ENCODE results near the gene LIMS2.

The LIMS2 gene

GRCh38 chr2:127645395-127646291 lies 29.7 kb downstream of the LIMS2 start, which contains the start of gene GPR17:
Gene GPR17, plus strand, starts transcription at chr2:127646153. Its CDS starts 4,583 bp downstream, at chr2:127650736.
- TF ChIP-seq GATA3 (IDR thresholded peaks at IDR 0.05; ENCODE audit: low read depth, low read length) (no peak), GATA2 (IDR thresholded peaks at IDR 0.05; ENCODE audit: low read depth, low read length) (no peak)

- TF ChIP-seq GATA3 (IDR thresholded peaks at IDR 0.05; ENCODE audit: low read depth, low read length) (no peak), GATA2 (IDR thresholded peaks at IDR 0.05; ENCODE audit: low read depth, low read length) (no peak)
Observed at GRCh38 chr2:127645026-127645394, 30.3 kb downstream of the LIMS2 start.

GRCh38 chr2:127644066-127645025 lies 31.0 kb downstream of the LIMS2 start:
- no peak for TF ChIP-seq GATA2 (IDR thresholded peaks at IDR 0.05; ENCODE audit: low read depth, low read length)
- no peak for TF ChIP-seq GATA3 (IDR thresholded peaks at IDR 0.05; ENCODE audit: low read depth, low read length)

- TF ChIP-seq GATA2 (IDR thresholded peaks at IDR 0.05; ENCODE audit: low read depth, low read length) (no peak), GATA3 (IDR thresholded peaks at IDR 0.05; ENCODE audit: low read depth, low read length) (no peak)
Observed at GRCh38 chr2:127643439-127644065, 31.8 kb downstream of the LIMS2 start.

GRCh38 chr2:127642706-127643438 lies 32.5 kb downstream of the LIMS2 start:
- TF ChIP-seq GATA3 (IDR thresholded peaks at IDR 0.05; ENCODE audit: low read depth, low read length) (no peak), GATA2 (IDR thresholded peaks at IDR 0.05; ENCODE audit: low read depth, low read length) (no peak)

- TF ChIP-seq GATA3 (IDR thresholded peaks at IDR 0.05; ENCODE audit: low read depth, low read length) (no peak), GATA2 (IDR thresholded peaks at IDR 0.05; ENCODE audit: low read depth, low read length) (no peak)
Observed at GRCh38 chr2:127641846-127642507, 33.4 kb downstream of the LIMS2 start.

- TF ChIP-seq GATA3 (IDR thresholded peaks at IDR 0.05; ENCODE audit: low read depth, low read length) = no peak
- no peak for TF ChIP-seq GATA2 (IDR thresholded peaks at IDR 0.05; ENCODE audit: low read depth, low read length)
Observed at GRCh38 chr2:127641133-127641532, 34.2 kb downstream of the LIMS2 start.

- TF ChIP-seq GATA3 (IDR thresholded peaks at IDR 0.05; ENCODE audit: low read depth, low read length) (no peak), GATA2 (IDR thresholded peaks at IDR 0.05; ENCODE audit: low read depth, low read length) (no peak)
Observed at GRCh38 chr2:127640082-127641072, 35.0 kb downstream of the LIMS2 start.

GRCh38 chr2:127639111-127639474 lies 36.2 kb downstream of the LIMS2 start:
- no peak for TF ChIP-seq GATA2 (IDR thresholded peaks at IDR 0.05; ENCODE audit: low read depth, low read length)
- no peak for TF ChIP-seq GATA3 (IDR thresholded peaks at IDR 0.05; ENCODE audit: low read depth, low read length)

GRCh38 chr2:127638361-127639110 lies 36.8 kb downstream of the LIMS2 start:
- TF ChIP-seq GATA2 (IDR thresholded peaks at IDR 0.05; ENCODE audit: low read depth, low read length) (no peak), GATA3 (IDR thresholded peaks at IDR 0.05; ENCODE audit: low read depth, low read length) (no peak)

GRCh38 chr2:127637725-127638252 lies 37.5 kb downstream of the LIMS2 start:
- TF ChIP-seq GATA2 (IDR thresholded peaks at IDR 0.05; ENCODE audit: low read depth, low read length) (no peak), GATA3 (IDR thresholded peaks at IDR 0.05; ENCODE audit: low read depth, low read length) (no peak)

All from SH-SY5Y (cell line).